GM21360 (cell line): ENCODE data around the gene DOHH.
"Not testable (repeated sequence)": the region's sequence is repeated elsewhere in the genome, so short reads cannot be mapped to it uniquely, and the experiment has no call there.

ENCODE experiments used
- ATAC-seq: cut with Tn5 transposase; IDR thresholded peaks from one replicate; pipeline ENCODE4 v1.9.1; 2021; ENCODE audit warnings: mild to moderate bottlenecking, moderate library complexity; ENCODE audit not compliant: unreplicated experiment

The DOHH gene

GRCh38 chr19:3534375-3535234, 34.1 kb upstream of the DOHH start:
- no peak for ATAC-seq

GRCh38 chr19:3533563-3534216, 33.2 kb upstream of the DOHH start:
- no peak for ATAC-seq

- no peak for ATAC-seq
Measured at GRCh38 chr19:3533033-3533432, 32.6 kb upstream of the DOHH start.

GRCh38 chr19:3532154-3532786, 31.8 kb upstream of the DOHH start:
- no peak for ATAC-seq

- no peak for ATAC-seq
Measured at GRCh38 chr19:3531716-3532115, 31.2 kb upstream of the DOHH start.

- no peak for ATAC-seq
Measured at GRCh38 chr19:3530389-3530788, 29.9 kb upstream of the DOHH start.

- ATAC-seq, result not testable (repeated sequence)
Measured at GRCh38 chr19:3529299-3529698, 28.8 kb upstream of the DOHH start.

GRCh38 chr19:3528539-3529211, 28.2 kb upstream of the DOHH start:
- no peak for ATAC-seq

GRCh38 chr19:3528080-3528479, 27.6 kb upstream of the DOHH start:
- no peak for ATAC-seq

- ATAC-seq, result no peak
Measured at GRCh38 chr19:3527238-3527910, 26.9 kb upstream of the DOHH start.

- ATAC-seq, result no peak
Measured at GRCh38 chr19:3526507-3527237, 26.2 kb upstream of the DOHH start.

- ATAC-seq, result no peak
Measured at GRCh38 chr19:3524904-3525451, 24.5 kb upstream of the DOHH start.

GRCh38 chr19:3524078-3524842, 23.8 kb upstream of the DOHH start:
- ATAC-seq, result no peak

GRCh38 chr19:3523361-3524077, 23.0 kb upstream of the DOHH start:
- ATAC-seq, result no peak

- ATAC-seq, result no peak
Measured at GRCh38 chr19:3522421-3523360, 22.2 kb upstream of the DOHH start.

GRCh38 chr19:3521104-3521445, 20.6 kb upstream of the DOHH start:
- no peak for ATAC-seq
